Glutamatergic neuron (in vitro differentiated cells): ENCODE data around the gene CADM2. TPM values are rescaled to one million over a fixed set of nuclear protein-coding genes. Genes with fewer than 3 reads are reported as not detected.
"Not testable (repeated sequence)": the region's sequence is repeated elsewhere in the genome, so short reads cannot be mapped to it uniquely, and the experiment has no call there.

Experiments
- DNase-seq: peaks from one replicate; pipeline ENCODE4 v3.0.0; 2022
- H3K27ac Mint-ChIP-seq: one replicate; pipeline ENCODE4 v1.8.0; 2020; ENCODE audit warnings: mild to moderate bottlenecking, mixed read lengths, inconsistent platforms; ENCODE audit not compliant: unreplicated experiment
- H3K27me3 Mint-ChIP-seq: one replicate; pipeline ENCODE4 v1.8.0; 2020; ENCODE audit warnings: mild to moderate bottlenecking, moderate library complexity, mixed read lengths, inconsistent platforms; ENCODE audit not compliant: unreplicated experiment
- H3K36me3 Mint-ChIP-seq: one replicate; pipeline ENCODE4 v1.8.0; 2020; ENCODE audit warnings: mild to moderate bottlenecking, mixed read lengths, inconsistent platforms; ENCODE audit not compliant: unreplicated experiment
- H3K4me1 Mint-ChIP-seq: one replicate; pipeline ENCODE4 v1.8.0; 2020; ENCODE audit warnings: mild to moderate bottlenecking, low read depth, mixed read lengths, inconsistent platforms; ENCODE audit not compliant: unreplicated experiment
- H3K4me3 Mint-ChIP-seq: one replicate; pipeline ENCODE4 v1.8.0; 2020; ENCODE audit warnings: mild to moderate bottlenecking, mixed read lengths, inconsistent platforms; ENCODE audit not compliant: unreplicated experiment
- H3K9me3 Mint-ChIP-seq: one replicate; pipeline ENCODE4 v1.8.0; 2020; ENCODE audit warnings: mild to moderate bottlenecking, moderate library complexity, mixed read lengths, inconsistent platforms; ENCODE audit not compliant: unreplicated experiment
- total RNA-seq: library from RNA; stranded (reverse); fragmentation: NEBNext Ultra II Directional; extraction: Animal tissue kit (Norgen Biotek cat#: 25700); gene quantifications from one replicate; pipeline ENCODE4 v1.2.1, GENCODE V29; 2021; ENCODE audit not compliant: unreplicated experiment
- TF ChIP-seq, protein P1 (sequence below): fragments of 200-600 bp; sonication (generic); IDR thresholded peaks from one replicate; pipeline ENCODE4 v1.5.0; 2021; ENCODE audit not compliant: partially characterized antibody, unreplicated experiment

Gene CADM2
- total RNA-seq, 1 donor from 2014 or later, result 233 TPM

DNA sequence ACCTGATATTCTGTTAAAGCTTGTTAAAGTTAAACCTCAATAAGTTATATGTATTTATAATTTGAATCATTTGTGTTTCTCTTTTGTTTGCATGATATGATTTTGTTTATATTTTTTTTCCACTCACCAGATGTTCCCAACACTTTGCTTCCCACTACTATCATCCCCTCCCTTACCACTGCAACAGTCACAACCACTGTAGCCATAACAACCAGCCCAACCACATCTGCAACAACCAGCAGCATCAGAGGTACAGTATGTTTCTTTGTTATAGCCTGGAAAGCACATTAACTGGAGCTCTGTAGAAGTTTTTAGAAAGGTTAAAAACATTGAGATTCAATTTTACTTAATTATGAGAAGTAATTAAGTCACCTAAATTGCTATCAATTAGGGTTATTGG is 1020.2 kb downstream of the CADM2 start:
- Mint-ChIP-seq H3K9me3 (peaks cover 1% of the 10 kb centered on the region), H3K27me3 (peaks cover 3% of the 10 kb centered on the region), H3K36me3 (no peaks in the 10 kb centered on the region), H3K4me1 (peaks cover 2% of the 10 kb centered on the region), H3K4me3 (no peak overlapping the region), H3K27ac (no peak overlapping the region)
- TF ChIP-seq, protein P1, sequence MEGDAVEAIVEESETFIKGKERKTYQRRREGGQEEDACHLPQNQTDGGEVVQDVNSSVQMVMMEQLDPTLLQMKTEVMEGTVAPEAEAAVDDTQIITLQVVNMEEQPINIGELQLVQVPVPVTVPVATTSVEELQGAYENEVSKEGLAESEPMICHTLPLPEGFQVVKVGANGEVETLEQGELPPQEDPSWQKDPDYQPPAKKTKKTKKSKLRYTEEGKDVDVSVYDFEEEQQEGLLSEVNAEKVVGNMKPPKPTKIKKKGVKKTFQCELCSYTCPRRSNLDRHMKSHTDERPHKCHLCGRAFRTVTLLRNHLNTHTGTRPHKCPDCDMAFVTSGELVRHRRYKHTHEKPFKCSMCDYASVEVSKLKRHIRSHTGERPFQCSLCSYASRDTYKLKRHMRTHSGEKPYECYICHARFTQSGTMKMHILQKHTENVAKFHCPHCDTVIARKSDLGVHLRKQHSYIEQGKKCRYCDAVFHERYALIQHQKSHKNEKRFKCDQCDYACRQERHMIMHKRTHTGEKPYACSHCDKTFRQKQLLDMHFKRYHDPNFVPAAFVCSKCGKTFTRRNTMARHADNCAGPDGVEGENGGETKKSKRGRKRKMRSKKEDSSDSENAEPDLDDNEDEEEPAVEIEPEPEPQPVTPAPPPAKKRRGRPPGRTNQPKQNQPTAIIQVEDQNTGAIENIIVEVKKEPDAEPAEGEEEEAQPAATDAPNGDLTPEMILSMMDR, result no peak
- no peak for DNase-seq

GRCh38 chr3:85989581-85989980 is 1030.8 kb downstream of the CADM2 start:
- H3K9me3 Mint-ChIP-seq, DNase-seq, H3K4me3 Mint-ChIP-seq, H3K27me3 Mint-ChIP-seq, H3K27ac Mint-ChIP-seq, H3K36me3 Mint-ChIP-seq: not testable (repeated sequence)
- H3K4me1 Mint-ChIP-seq, result peaks cover 18% of the 10 kb centered on the region

DNA sequence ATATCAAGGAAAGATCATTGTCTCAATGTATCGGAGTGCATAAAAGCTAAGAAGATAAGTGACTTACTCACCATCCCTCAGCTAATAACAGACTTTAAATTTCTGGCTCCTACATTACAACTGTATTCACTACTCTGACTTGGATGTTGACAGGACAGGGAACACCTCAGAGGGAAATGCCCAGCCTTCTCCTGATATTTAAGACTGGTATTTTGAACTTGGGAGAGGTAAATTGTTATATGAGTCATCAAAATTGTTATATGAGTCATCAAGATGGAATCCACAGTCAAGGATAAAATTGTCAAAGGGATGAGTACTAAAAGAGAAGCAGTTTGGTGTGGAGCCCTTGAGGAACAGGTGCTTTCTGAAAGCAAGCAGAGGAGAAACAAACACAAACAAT is 1070.8 kb downstream of the CADM2 start:
- Mint-ChIP-seq H3K36me3 (no peaks in the 10 kb centered on the region), H3K27ac (no peak overlapping the region), H3K4me1 (no peaks in the 10 kb centered on the region), H3K27me3 (no peaks in the 10 kb centered on the region), H3K4me3 (no peak overlapping the region), H3K9me3 (no peaks in the 10 kb centered on the region)
- TF ChIP-seq, protein P1, result no peak
- no peak for DNase-seq

GRCh38 chr3:86037916-86038315 is 1079.1 kb downstream of the CADM2 start:
- peaks cover 27% of the 10 kb centered on the region for H3K36me3 Mint-ChIP-seq
- H3K9me3 Mint-ChIP-seq, result peaks cover 9% of the 10 kb centered on the region
- no peak overlapping the region for H3K27ac Mint-ChIP-seq
- no peak overlapping the region for H3K4me3 Mint-ChIP-seq
- H3K4me1 Mint-ChIP-seq, result no peaks in the 10 kb centered on the region
- TF ChIP-seq, protein P1, result no peak
- DNase-seq, result no peak
- H3K27me3 Mint-ChIP-seq, result peaks cover 2% of the 10 kb centered on the region

DNA sequence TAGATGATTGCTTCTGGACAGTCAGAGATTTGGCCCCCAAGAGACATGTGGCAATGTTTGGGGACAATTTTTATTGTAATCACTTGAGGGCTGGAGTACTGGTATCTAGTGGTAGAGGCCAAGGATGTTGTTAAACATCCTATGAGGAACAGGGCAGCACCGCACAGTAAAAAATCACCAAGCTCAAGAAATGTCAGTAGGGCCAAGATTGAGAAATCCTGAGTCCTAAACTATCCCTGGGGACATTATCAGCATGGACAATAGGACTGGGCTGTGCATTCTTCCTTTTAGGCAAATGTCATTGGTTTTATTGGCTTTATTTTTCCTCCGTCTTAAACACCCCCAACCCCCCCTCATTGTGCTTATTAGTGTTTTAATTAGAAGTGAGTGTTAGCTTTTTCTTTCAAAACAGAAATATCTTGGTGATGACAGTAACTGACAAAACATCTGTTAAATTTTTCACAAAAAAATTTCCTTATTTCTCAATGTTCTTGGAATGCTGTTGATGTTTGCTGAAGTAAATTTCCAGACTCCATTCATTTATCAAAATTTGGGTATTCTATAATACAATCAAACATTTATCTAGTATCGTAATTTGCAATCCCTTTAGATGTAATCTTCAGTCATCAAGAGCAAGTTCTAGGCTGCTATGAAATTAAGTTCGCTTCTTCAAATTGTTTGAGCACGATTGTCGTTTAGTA is 1087.8 kb downstream of the CADM2 start:
- Mint-ChIP-seq H3K27me3 (peaks cover 2% of the 10 kb centered on the region), H3K4me1 (peaks cover 25% of the 10 kb centered on the region), H3K4me3 (peak overlapping the region; percentile 17), H3K9me3 (peaks cover 12% of the 10 kb centered on the region), H3K27ac (peak overlapping the region; percentile 82), H3K36me3 (peaks cover 18% of the 10 kb centered on the region)
- no peak for DNase-seq
- TF ChIP-seq, protein P1, result no peak
